ENCODE measurements around the gene SARNP.
"Not testable (repeated sequence)": the region's sequence is repeated elsewhere in the genome, so short reads cannot be mapped to it uniquely, and the experiment has no call there.

Gene SARNP

GRCh38 chr12:55797068-55797467, 20.5 kb downstream of the SARNP start:
- DNase-seq (ENCODE audit: low spot score) = peak; percentile 45

- DNase-seq (ENCODE audit: low spot score) = no peak
These were observed 21.6 kb downstream of the SARNP start for GRCh38 chr12:55795950-55796349.

GRCh38 chr12:55789893-55790292, 27.6 kb downstream of the SARNP start:
- no peak for DNase-seq (ENCODE audit: low spot score)

- DNase-seq (ENCODE audit: low spot score) = no peak
These were observed 28.4 kb downstream of the SARNP start for GRCh38 chr12:55789171-55789570.

- DNase-seq (ENCODE audit: low spot score) = no peak
These were observed 29.0 kb downstream of the SARNP start for GRCh38 chr12:55788546-55788945.

- DNase-seq (ENCODE audit: low spot score) = no peak
These were observed 36.8 kb downstream of the SARNP start for GRCh38 chr12:55780685-55781084.

- no peak for DNase-seq (ENCODE audit: low spot score)
These were observed 39.7 kb downstream of the SARNP start for GRCh38 chr12:55777856-55778255.

- no peak for DNase-seq (ENCODE audit: low spot score)
These were observed 45.8 kb downstream of the SARNP start for GRCh38 chr12:55771736-55772135.

GRCh38 chr12:55767156-55767555, 50.4 kb downstream of the SARNP start:
- DNase-seq (ENCODE audit: low spot score) = no peak

GRCh38 chr12:55765736-55766290, 51.7 kb downstream of the SARNP start:
- DNase-seq (ENCODE audit: low spot score) = no peak

GRCh38 chr12:55762646-55763045, 54.9 kb downstream of the SARNP start:
- no peak for DNase-seq (ENCODE audit: low spot score)

- no peak for DNase-seq (ENCODE audit: low spot score)
These were observed 56.9 kb downstream of the SARNP start for GRCh38 chr12:55760663-55761062.

- DNase-seq (ENCODE audit: low spot score) = not testable (repeated sequence)
These were observed 58.9 kb downstream of the SARNP start for GRCh38 chr12:55758575-55758974.

GRCh38 chr12:55757701-55758100, 59.8 kb downstream of the SARNP start:
- no peak for DNase-seq (ENCODE audit: low spot score)

- no peak for DNase-seq (ENCODE audit: low spot score)
These were observed 62.3 kb downstream of the SARNP start for GRCh38 chr12:55755246-55755645.

- no peak for DNase-seq (ENCODE audit: low spot score)
These were observed 69.1 kb downstream of the SARNP start for GRCh38 chr12:55748230-55748993.

GRCh38 chr12:55746913-55747231, 70.7 kb downstream of the SARNP start:
- DNase-seq (ENCODE audit: low spot score) = no peak

- DNase-seq (ENCODE audit: low spot score) = no peak
These were observed 71.2 kb downstream of the SARNP start for GRCh38 chr12:55746174-55746912.

GRCh38 chr12:55745361-55746173, 72.0 kb downstream of the SARNP start:
- no peak for DNase-seq (ENCODE audit: low spot score)

GRCh38 chr12:55744340-55745030, 73.0 kb downstream of the SARNP start:
- DNase-seq (ENCODE audit: low spot score) = no peak

GRCh38 chr12:55743406-55744339, 73.9 kb downstream of the SARNP start:
- DNase-seq (ENCODE audit: low spot score) = peak; percentile 77
